Erythroblast (primary cell): ENCODE data around the gene WHRN.

Experiments used
- GATA1 ChIP-seq: IDR thresholded peaks from 2 replicates; pipeline ENCODE4 v1.6.1; 2011; ENCODE audit warnings: low read depth, mild to moderate bottlenecking, control low read depth, low read length, moderate library complexity
- POLR2A ChIP-seq: IDR thresholded peaks from 2 replicates; pipeline ENCODE4 v1.6.1; 2011; ENCODE audit warnings: mild to moderate bottlenecking, low read length

DNA sequence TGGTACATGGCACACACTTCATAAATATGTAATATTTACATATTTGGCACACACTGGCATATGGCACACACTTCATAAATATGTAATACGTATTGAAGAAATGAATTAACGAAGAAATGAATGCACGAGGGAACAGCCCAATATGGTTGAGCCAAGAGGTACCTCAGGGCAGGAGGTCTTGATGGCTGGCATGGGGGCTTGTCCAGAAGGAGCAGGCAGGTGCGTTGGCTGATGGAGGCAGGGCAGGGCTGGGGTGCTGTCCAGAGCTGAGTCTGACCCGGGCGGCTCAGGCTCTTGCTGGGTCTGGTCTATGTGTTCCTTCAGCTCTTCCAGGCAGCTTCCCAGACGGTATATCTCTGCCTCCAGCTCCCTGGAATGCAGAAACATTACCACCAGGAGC lies 143.7 kb downstream of the WHRN start:
- TF ChIP-seq GATA1 = no peak
- no peak for TF ChIP-seq POLR2A
